ENCODE data around the gene RTN1.

RTN1 gene

DNA sequence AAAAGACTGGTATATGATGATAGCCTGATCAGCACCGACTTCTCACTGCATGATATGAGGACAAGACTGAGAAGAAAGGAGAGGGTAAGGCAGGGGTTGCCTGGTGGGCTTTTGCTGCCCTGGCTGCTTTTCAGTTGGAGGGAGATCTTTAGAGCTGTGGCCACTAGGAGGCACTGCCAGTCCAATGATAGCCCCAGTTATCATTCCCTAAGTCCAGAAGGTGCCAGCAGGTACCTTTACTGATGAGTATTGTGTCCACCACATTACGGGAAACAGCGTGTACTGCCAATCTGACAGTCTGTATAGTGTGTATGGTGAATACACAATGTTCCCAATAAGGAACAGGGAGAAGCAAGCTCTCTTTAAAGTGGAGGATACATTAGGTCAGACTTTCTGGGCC, 238.2 kb downstream of the RTN1 start:
- H3K4me1 ChIP-seq (ENCODE audit: control insufficient read depth, insufficient read depth, low read length, unreplicated experiment): no peaks in the 10 kb centered on the region
- no peak overlapping the region for H3K4me3 ChIP-seq (ENCODE audit: low read depth, low read length)
- peaks cover 71% of the 10 kb centered on the region for H3K27me3 ChIP-seq (ENCODE audit: insufficient read depth, low read length)
- H2AFZ ChIP-seq (ENCODE audit: low read length, unreplicated experiment): no peak overlapping the region
- H3K27ac ChIP-seq (ENCODE audit: low read depth, low read length): no peak overlapping the region
- no peaks in the 10 kb centered on the region for H3K79me2 ChIP-seq (ENCODE audit: control insufficient read depth, insufficient read depth, low read length, unreplicated experiment)
- H3K36me3 ChIP-seq (ENCODE audit: insufficient read depth, low read length): no peaks in the 10 kb centered on the region

GRCh38 chr14:59631237-59631636, 239.3 kb downstream of the RTN1 start:
- Histone ChIP-seq H3K79me2 (ENCODE audit: control insufficient read depth, insufficient read depth, low read length, unreplicated experiment) (no peaks in the 10 kb centered on the region), H3K27ac (ENCODE audit: low read depth, low read length) (no peak overlapping the region), H3K36me3 (ENCODE audit: insufficient read depth, low read length) (no peaks in the 10 kb centered on the region), H3K4me3 (ENCODE audit: low read depth, low read length) (no peak overlapping the region), H3K4me1 (ENCODE audit: control insufficient read depth, insufficient read depth, low read length, unreplicated experiment) (no peaks in the 10 kb centered on the region), H3K27me3 (ENCODE audit: insufficient read depth, low read length) (peaks cover 83% of the 10 kb centered on the region), H2AFZ (ENCODE audit: low read length, unreplicated experiment) (no peak overlapping the region)

DNA sequence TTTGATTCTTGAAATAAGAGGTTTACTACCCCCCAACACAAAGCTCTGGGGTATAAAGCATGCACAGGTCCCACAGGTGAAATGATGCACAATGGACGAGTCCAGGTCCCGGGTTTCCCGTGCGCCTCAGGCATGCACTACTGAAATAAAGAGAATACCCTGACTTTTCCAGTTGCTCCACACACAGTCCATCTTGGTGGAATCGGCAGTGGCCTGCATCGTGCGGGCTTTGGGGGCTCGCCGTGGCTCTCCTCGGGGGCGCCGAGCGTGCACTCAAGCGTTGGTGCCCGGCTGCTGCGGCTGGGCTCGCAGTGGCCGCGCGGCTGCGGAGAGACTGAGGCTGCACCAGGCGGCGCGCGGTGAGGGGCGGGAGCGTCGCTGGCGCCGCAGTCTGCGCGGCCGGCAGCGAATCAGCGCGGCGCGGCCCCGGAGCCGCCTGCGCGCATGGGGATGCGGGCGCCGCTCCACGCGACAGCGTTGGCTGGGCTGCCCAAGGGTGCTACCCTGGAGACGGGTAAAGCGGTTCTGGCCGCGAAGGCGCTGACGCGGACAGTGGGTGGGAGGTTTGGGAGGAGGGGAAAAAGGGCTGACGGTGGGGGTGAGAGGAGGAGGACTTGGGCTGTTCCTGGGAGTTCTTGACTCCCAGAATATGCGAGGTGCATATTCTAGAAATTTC, 240.2 kb downstream of the RTN1 start:
- Histone ChIP-seq H3K27me3 (ENCODE audit: insufficient read depth, low read length) (peaks cover 84% of the 10 kb centered on the region), H3K4me1 (ENCODE audit: control insufficient read depth, insufficient read depth, low read length, unreplicated experiment) (no peaks in the 10 kb centered on the region), H3K27ac (ENCODE audit: low read depth, low read length) (no peak overlapping the region), H3K4me3 (ENCODE audit: low read depth, low read length) (peak overlapping the region; percentile 66), H2AFZ (ENCODE audit: low read length, unreplicated experiment) (no peak overlapping the region), H3K36me3 (ENCODE audit: insufficient read depth, low read length) (no peaks in the 10 kb centered on the region), H3K79me2 (ENCODE audit: control insufficient read depth, insufficient read depth, low read length, unreplicated experiment) (no peaks in the 10 kb centered on the region)

GRCh38 chr14:59629444-59630287, 240.9 kb downstream of the RTN1 start:
- Histone ChIP-seq H3K79me2 (ENCODE audit: control insufficient read depth, insufficient read depth, low read length, unreplicated experiment) (no peaks in the 10 kb centered on the region), H3K4me1 (ENCODE audit: control insufficient read depth, insufficient read depth, low read length, unreplicated experiment) (no peaks in the 10 kb centered on the region), H3K4me3 (ENCODE audit: low read depth, low read length) (peak overlapping the region; percentile 66), H3K27ac (ENCODE audit: low read depth, low read length) (no peak overlapping the region), H3K27me3 (ENCODE audit: insufficient read depth, low read length) (peaks cover 76% of the 10 kb centered on the region), H2AFZ (ENCODE audit: low read length, unreplicated experiment) (no peak overlapping the region), H3K36me3 (ENCODE audit: insufficient read depth, low read length) (no peaks in the 10 kb centered on the region)

GRCh38 chr14:59627011-59627520, 243.5 kb downstream of the RTN1 start:
- no peaks in the 10 kb centered on the region for H3K36me3 ChIP-seq (ENCODE audit: insufficient read depth, low read length)
- no peaks in the 10 kb centered on the region for H3K4me1 ChIP-seq (ENCODE audit: control insufficient read depth, insufficient read depth, low read length, unreplicated experiment)
- peaks cover 75% of the 10 kb centered on the region for H3K27me3 ChIP-seq (ENCODE audit: insufficient read depth, low read length)
- H3K79me2 ChIP-seq (ENCODE audit: control insufficient read depth, insufficient read depth, low read length, unreplicated experiment): no peaks in the 10 kb centered on the region
- no peak overlapping the region for H2AFZ ChIP-seq (ENCODE audit: low read length, unreplicated experiment)
- H3K27ac ChIP-seq (ENCODE audit: low read depth, low read length): no peak overlapping the region
- H3K4me3 ChIP-seq (ENCODE audit: low read depth, low read length): no peak overlapping the region

- Histone ChIP-seq H3K79me2 (ENCODE audit: control insufficient read depth, insufficient read depth, low read length, unreplicated experiment) (no peaks in the 10 kb centered on the region), H3K27ac (ENCODE audit: low read depth, low read length) (no peak overlapping the region), H3K36me3 (ENCODE audit: insufficient read depth, low read length) (no peaks in the 10 kb centered on the region), H3K4me1 (ENCODE audit: control insufficient read depth, insufficient read depth, low read length, unreplicated experiment) (no peaks in the 10 kb centered on the region), H3K4me3 (ENCODE audit: low read depth, low read length) (no peak overlapping the region), H2AFZ (ENCODE audit: low read length, unreplicated experiment) (no peak overlapping the region), H3K27me3 (ENCODE audit: insufficient read depth, low read length) (peaks cover 43% of the 10 kb centered on the region)
Measured at GRCh38 chr14:59622631-59623030, 247.9 kb downstream of the RTN1 start.

DNA sequence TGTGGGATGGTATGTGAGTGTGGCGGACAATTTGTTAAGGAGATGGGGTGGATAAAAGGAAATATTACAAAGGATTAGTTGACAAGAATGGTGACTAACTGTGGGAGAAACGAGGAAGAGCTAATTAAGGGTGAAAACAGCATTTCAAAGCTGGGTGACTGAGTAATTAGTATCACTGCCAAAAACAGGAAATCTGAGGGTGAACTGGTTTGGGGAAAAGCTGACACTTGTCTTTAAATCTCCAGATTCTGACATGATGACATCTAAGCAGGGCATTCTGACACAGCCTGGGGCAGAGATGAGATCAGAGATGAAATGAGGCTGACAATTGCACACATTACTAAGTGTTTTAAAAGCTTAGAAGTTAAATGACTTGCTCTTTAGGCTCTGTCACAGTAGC, 251.5 kb downstream of the RTN1 start:
- H3K79me2 ChIP-seq (ENCODE audit: control insufficient read depth, insufficient read depth, low read length, unreplicated experiment): no peaks in the 10 kb centered on the region
- no peak overlapping the region for H3K4me3 ChIP-seq (ENCODE audit: low read depth, low read length)
- no peak overlapping the region for H2AFZ ChIP-seq (ENCODE audit: low read length, unreplicated experiment)
- no peaks in the 10 kb centered on the region for H3K4me1 ChIP-seq (ENCODE audit: control insufficient read depth, insufficient read depth, low read length, unreplicated experiment)
- no peaks in the 10 kb centered on the region for H3K36me3 ChIP-seq (ENCODE audit: insufficient read depth, low read length)
- peaks cover 30% of the 10 kb centered on the region for H3K27me3 ChIP-seq (ENCODE audit: insufficient read depth, low read length)
- H3K27ac ChIP-seq (ENCODE audit: low read depth, low read length): no peak overlapping the region

DNA sequence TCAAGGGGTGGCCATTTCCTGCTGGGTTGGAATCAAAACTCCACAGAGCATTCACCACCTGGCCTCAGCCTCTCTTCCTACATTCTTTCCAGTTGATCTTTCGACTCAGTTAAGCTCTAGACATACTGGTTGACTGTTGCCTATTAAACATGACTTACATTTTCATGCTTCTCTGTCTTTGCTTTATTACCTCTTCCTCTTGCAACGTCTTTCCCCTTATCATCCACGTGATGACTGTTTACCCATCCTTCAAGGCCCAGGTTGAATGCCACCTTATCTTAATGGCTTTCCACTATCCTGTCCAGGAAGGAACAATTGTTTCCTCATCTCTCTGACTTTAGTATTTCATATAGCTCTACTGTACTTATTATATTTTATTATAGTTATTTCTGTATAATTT, 269.5 kb downstream of the RTN1 start:
- H3K36me3 ChIP-seq (ENCODE audit: insufficient read depth, low read length): no peaks in the 10 kb centered on the region
- no peaks in the 10 kb centered on the region for H3K4me1 ChIP-seq (ENCODE audit: control insufficient read depth, insufficient read depth, low read length, unreplicated experiment)
- no peaks in the 10 kb centered on the region for H3K79me2 ChIP-seq (ENCODE audit: control insufficient read depth, insufficient read depth, low read length, unreplicated experiment)
- H2AFZ ChIP-seq (ENCODE audit: low read length, unreplicated experiment): no peak overlapping the region
- H3K27me3 ChIP-seq (ENCODE audit: insufficient read depth, low read length): peaks cover 71% of the 10 kb centered on the region
- H3K27ac ChIP-seq (ENCODE audit: low read depth, low read length): no peak overlapping the region
- H3K4me3 ChIP-seq (ENCODE audit: low read depth, low read length): no peak overlapping the region

DNA sequence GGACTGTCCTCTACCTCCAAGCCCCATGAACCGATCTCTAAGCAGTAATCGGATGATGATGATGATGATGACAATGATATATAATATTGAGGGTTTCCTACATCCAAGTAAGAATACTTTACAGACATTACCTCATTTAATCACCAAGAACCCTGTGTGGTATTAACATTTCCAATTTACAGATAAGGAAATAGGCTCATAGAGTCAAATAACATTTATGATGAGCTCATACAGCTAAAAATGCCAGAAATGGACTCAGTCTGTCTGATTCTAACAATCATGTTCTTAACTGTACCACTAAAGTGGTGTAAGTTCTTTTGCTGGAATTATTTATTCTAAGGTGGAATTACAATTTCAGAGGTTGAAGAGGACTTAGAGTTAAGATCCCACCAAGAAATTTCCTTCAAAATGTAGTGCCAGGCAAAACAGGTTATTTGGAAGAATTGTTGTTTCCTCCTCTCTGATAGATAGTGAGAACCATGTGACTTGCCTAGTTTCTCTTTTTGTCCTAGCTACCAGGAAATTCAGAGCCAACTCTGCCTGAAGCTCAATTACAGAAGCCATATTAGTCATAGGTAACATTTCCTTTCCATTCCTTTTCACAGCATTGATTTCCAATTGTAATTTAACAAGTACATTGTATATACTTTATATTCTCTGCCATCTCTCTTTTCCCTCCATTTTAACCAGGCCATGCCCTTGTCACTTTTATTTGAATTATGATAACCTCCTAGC, 270.2 kb downstream of the RTN1 start:
- Histone ChIP-seq H3K27me3 (ENCODE audit: insufficient read depth, low read length) (peaks cover 69% of the 10 kb centered on the region), H3K27ac (ENCODE audit: low read depth, low read length) (no peak overlapping the region), H3K79me2 (ENCODE audit: control insufficient read depth, insufficient read depth, low read length, unreplicated experiment) (no peaks in the 10 kb centered on the region), H3K4me1 (ENCODE audit: control insufficient read depth, insufficient read depth, low read length, unreplicated experiment) (no peaks in the 10 kb centered on the region), H3K4me3 (ENCODE audit: low read depth, low read length) (no peak overlapping the region), H2AFZ (ENCODE audit: low read length, unreplicated experiment) (no peak overlapping the region), H3K36me3 (ENCODE audit: insufficient read depth, low read length) (no peaks in the 10 kb centered on the region)

DNA sequence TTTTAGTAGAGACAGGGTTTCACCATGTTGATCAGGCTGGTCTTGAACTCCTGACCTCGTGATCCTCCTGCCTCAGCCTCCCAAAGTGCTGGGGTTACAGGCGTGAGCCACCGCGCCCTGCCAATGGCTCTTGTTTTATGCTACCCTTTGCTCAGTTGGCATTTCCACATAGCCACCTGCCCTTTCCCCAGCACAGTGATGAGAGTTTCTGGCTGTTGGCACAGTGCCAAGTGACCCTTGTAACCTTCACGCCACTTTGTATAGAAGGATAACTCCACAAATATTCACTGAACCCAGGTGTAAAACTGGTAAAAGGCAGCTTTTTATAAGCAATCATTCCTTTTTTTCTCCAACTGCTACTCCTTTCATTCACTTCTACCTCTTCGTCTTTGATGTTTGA, 275.5 kb downstream of the RTN1 start:
- no peak overlapping the region for H3K27ac ChIP-seq (ENCODE audit: low read depth, low read length)
- no peaks in the 10 kb centered on the region for H3K79me2 ChIP-seq (ENCODE audit: control insufficient read depth, insufficient read depth, low read length, unreplicated experiment)
- H3K27me3 ChIP-seq (ENCODE audit: insufficient read depth, low read length): peaks cover 47% of the 10 kb centered on the region
- H3K4me1 ChIP-seq (ENCODE audit: control insufficient read depth, insufficient read depth, low read length, unreplicated experiment): no peaks in the 10 kb centered on the region
- H2AFZ ChIP-seq (ENCODE audit: low read length, unreplicated experiment): no peak overlapping the region
- no peaks in the 10 kb centered on the region for H3K36me3 ChIP-seq (ENCODE audit: insufficient read depth, low read length)
- H3K4me3 ChIP-seq (ENCODE audit: low read depth, low read length): no peak overlapping the region
